Left ventricle myocardium inferior (tissue), 1 donor: ENCODE measurements around the gene ZSWIM3. TPM values are rescaled to one million over a fixed set of nuclear protein-coding genes. Genes with fewer than 3 reads are reported as not detected.

Experiments
- DNase-seq: peaks from one replicate; pipeline ENCODE4 v3.0.0-alpha.2; 2020
- H3K27ac ChIP-seq: fragments of 200-600 bp; replicated peaks from 2 replicates; pipeline ENCODE4 v1.8.0; 2021
- H3K27me3 ChIP-seq: fragments of 200-600 bp; 2 replicates; pipeline ENCODE4 v1.8.0; 2021; ENCODE audit warnings: low read depth
- H3K36me3 ChIP-seq: fragments of 200-600 bp; 2 replicates; pipeline ENCODE4 v1.8.0; 2021
- H3K4me1 ChIP-seq: fragments of 200-600 bp; 2 replicates; pipeline ENCODE4 v1.8.0; 2021
- H3K4me3 ChIP-seq: fragments of 200-600 bp; 2 replicates; pipeline ENCODE4 v1.8.0; 2021; ENCODE audit warnings: mild to moderate bottlenecking, moderate library complexity
- H3K9me3 ChIP-seq: fragments of 200-600 bp; replicated peaks from 2 replicates; pipeline ENCODE4 v1.8.0; 2021
- intact Hi-C: fragments of 100-400 bp; cut with micrococcal nuclease; formaldehyde crosslinking; loops from one replicate; pipeline ENCODE4 v1.11.0; 2022
- long read RNA-seq: library from polyadenylated mRNA; unstranded; transcript quantifications from one replicate; pipeline ENCODE4 v2.0.0, GENCODE V29; 2021
- total RNA-seq: library from RNA; stranded (reverse); fragmentation: NEBNext Ultra II Directional; extraction: Animal tissue kit (Norgen Biotek cat#: 25700); gene quantifications from one replicate; pipeline ENCODE4 v1.2.1, GENCODE V29; 2021
- TF ChIP-seq, protein P1 (sequence below): fragments of 200-600 bp; IDR thresholded peaks from 2 replicates; pipeline ENCODE4 v1.8.0; 2021; ENCODE audit warnings: antibody characterized with exemption, mild to moderate bottlenecking, borderline replicate concordance
- donor health status: DM: no; HTN: yes; CAD: no; lungs with severe emphysema.

ZSWIM3 gene
- 2.0 TPM for total RNA-seq
- long read RNA-seq, partial matches to known transcripts = 0 of 3 reads
- long read RNA-seq, other reads (novel, unspliced or antisense) = 0 of 3 reads

DNA sequence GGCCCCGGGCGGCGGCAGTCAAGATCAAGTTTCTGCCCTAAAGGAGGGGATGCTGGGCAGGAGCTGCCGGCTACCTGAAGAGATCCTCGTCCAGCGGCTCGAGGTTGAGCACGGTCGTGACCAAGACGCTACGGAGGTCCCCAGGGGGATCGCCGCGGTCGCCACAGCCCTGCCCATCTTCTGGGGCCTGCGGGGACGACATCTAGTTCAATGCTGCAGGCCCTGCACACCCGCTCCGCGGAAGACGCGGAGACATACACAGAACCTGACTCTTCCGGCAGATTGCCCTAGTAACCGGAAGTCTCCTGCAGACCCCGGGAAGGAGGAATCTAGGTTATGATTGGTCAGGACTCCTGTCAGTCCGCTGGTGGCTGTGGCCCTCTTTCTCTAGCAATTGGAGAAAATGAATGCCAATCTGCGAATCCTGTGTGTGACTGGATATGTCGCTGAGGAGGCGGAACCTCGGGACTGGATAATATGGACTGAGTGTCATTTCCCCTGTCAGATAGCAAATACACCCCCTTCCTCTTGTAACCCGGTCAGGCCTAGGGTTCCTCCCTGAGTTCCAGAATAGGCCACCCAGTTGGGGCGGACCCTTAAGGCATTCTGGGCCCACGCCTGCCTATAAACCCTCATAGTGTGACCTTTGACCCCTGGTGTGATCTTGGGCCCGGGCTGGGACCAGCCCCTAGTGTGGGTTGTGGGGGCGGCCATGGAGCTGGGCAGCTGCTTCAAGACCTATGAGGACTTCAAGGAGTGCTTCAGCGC, at the start of gene ZSWIM3, which contains the start of gene ACOT8:
ZSWIM3 (plus strand) TSS at position 501 of the 768 bp plus-strand sequence; CDS start at position 713, 212 bp downstream.
ACOT8 (minus strand) TSS at position 279 of the 768 bp plus-strand sequence; CDS start at position 202, 77 bp downstream.
- peak within 1 kb of the TSS; percentile 92 for H3K27ac ChIP-seq
- intact Hi-C loops = no loop called here
- H3K4me1 ChIP-seq = peaks cover 44% of the 10 kb centered on the region
- no peaks in the 10 kb centered on the region for H3K27me3 ChIP-seq
- H3K4me3 ChIP-seq = peak within 1 kb of the TSS; percentile 98
- H3K9me3 ChIP-seq = no peaks in the 10 kb centered on the region
- TF ChIP-seq, protein P1, sequence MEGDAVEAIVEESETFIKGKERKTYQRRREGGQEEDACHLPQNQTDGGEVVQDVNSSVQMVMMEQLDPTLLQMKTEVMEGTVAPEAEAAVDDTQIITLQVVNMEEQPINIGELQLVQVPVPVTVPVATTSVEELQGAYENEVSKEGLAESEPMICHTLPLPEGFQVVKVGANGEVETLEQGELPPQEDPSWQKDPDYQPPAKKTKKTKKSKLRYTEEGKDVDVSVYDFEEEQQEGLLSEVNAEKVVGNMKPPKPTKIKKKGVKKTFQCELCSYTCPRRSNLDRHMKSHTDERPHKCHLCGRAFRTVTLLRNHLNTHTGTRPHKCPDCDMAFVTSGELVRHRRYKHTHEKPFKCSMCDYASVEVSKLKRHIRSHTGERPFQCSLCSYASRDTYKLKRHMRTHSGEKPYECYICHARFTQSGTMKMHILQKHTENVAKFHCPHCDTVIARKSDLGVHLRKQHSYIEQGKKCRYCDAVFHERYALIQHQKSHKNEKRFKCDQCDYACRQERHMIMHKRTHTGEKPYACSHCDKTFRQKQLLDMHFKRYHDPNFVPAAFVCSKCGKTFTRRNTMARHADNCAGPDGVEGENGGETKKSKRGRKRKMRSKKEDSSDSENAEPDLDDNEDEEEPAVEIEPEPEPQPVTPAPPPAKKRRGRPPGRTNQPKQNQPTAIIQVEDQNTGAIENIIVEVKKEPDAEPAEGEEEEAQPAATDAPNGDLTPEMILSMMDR = no peak
- H3K36me3 ChIP-seq = peaks cover 20% of the 10 kb centered on the region
- DNase-seq = peak; percentile 90

DNA sequence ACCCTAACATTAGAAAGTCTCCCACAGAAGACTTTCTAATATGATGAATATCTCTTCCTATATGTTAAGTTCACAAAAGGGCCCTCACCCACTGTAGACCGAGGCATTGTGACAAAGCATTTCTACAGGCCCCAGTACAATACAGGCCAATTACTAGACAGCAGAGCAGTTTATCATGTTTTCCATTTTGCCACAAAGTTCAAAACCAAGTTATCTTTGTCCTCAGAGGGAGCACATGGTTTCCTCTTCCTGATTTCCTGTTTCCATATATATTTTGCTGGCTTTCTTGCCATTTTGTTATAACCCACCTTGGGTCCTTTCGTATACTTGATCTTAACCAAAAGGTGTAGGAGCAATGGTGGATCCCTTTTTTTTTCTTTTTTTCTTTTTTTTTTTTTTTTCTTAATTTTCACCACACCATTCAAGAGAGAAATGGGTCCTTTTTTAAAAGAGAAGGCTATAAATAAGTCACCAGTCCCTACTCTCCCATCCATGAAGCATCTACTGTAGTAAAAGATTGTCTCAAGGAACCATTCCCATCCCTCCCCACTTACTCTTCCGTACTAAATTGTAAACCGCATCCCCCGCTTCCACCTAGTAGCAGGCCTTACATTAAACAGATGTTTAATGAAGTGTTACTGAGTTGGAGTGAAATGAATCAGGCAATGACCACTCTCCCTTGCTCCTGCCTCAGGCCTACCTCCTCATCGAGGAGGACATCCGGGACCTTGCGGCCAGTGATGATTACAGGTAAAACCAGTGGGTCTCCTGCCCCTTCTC, 47.0 kb upstream of the ZSWIM3 start:
- intact Hi-C loops = no loop called here
- TF ChIP-seq, protein P1 = no peak
- no peaks in the 10 kb centered on the region for H3K9me3 ChIP-seq

DNA sequence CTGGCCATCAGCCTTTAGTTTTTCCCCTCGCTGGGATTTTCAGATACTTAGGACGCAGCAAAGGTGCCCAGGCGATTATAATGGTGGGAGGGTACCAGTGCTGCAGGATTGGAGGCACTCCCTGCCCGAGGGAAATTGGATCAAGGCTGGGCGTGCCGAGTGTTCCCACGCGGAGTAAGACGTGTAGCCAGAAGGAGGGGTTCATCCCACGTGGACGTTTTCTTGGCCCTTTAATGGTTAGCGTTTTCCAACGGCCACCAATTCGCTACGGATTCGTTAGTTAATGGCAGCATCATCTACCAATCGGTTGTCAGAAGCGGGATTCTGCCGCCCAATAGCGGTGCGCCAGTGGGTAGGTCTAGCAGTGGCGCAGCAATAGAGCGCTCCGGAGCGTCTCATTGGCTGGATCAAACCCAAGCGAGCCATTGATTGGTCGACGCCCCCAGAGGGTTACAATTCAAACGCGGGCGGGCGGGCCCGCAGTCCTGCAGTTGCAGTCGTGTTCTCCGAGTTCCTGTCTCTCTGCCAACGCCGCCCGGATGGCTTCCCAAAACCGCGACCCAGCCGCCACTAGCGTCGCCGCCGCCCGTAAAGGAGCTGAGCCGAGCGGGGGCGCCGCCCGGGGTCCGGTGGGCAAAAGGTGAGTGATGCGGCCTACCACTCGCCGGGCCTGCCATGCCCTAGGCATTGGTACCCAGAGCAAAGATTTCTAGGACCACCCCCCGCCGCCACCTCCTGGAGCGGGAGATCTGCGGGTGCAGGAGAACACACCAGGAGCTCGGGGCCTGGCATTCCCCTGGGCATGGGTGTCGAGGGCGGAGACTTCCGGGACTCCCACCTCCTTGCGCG, 45.0 kb upstream of the ZSWIM3 start, which contains the start of gene UBE2C:
UBE2C (plus strand) TSS at position 488 of the 849 bp plus-strand sequence; CDS start at position 540, 52 bp downstream.
- no peaks in the 10 kb centered on the region for H3K9me3 ChIP-seq
- TF ChIP-seq, protein P1 = no peak
- peaks cover 15% of the 10 kb centered on the region for H3K4me1 ChIP-seq
- H3K4me3 ChIP-seq = peak within 1 kb of the TSS; percentile 71
- H3K27ac ChIP-seq = peak within 1 kb of the TSS; percentile 61
- H3K27me3 ChIP-seq = no peaks in the 10 kb centered on the region
- intact Hi-C loops = no loop called here
- DNase-seq = peak; percentile 96
- H3K36me3 ChIP-seq = peaks cover 41% of the 10 kb centered on the region

More for the DNA sequence above, 47.0 kb upstream of the ZSWIM3 start:
- Histone ChIP-seq H3K27ac (no peak overlapping the region), H3K27me3 (no peaks in the 10 kb centered on the region), H3K36me3 (peaks cover 61% of the 10 kb centered on the region), H3K4me3 (no peak overlapping the region), H3K4me1 (peaks cover 15% of the 10 kb centered on the region)
- DNase-seq = no peak

DNA sequence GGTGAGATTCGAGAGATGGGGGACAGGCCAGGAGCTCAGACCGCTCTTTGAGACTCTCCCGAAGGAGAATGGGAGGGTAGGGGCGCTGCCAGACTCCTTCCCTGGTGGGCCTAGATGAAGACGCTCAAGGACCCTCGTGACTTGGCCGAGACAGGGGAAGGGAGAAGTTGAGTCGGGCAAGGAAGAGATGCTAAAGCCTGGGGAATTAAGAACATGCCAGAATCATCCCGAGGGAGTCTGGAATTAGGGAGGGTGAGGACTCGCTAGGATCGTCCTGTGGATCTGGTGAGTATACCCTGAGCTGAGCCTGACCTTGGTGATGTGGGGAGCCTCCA, 44.4 kb upstream of the ZSWIM3 start:
- intact Hi-C loops = no loop called here
- Histone ChIP-seq H3K9me3 (no peaks in the 10 kb centered on the region), H3K36me3 (peaks cover 35% of the 10 kb centered on the region), H3K4me3 (peak overlapping the region; percentile 71), H3K27ac (no peak overlapping the region), H3K27me3 (no peaks in the 10 kb centered on the region), H3K4me1 (peaks cover 15% of the 10 kb centered on the region)
- TF ChIP-seq, protein P1 = no peak
- no peak for DNase-seq

DNA sequence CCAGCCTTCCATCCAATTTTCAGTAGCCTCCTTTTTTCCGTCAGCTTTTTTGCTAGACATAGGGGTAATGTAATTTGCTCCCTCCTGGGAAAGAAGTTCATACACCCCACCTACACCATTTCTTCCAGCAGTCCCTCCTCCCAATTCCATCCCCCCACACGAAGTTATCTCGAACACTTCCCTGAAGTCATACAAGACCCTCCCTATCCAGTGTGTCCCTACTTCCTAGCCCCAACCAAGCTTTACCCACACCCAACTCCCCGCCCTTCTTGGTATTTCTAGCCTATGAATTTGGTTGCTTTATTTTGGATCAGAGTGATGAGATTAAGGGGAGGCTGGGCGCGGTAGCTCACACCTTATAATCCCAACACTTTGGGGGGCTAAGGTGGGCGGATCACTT, 43.9 kb upstream of the ZSWIM3 start:
- H3K27ac ChIP-seq = no peak overlapping the region
- H3K27me3 ChIP-seq = no peaks in the 10 kb centered on the region
- no peak for DNase-seq
- TF ChIP-seq, protein P1 = no peak
- no peak overlapping the region for H3K4me3 ChIP-seq
- intact Hi-C loops = no loop called here
- no peaks in the 10 kb centered on the region for H3K9me3 ChIP-seq
- H3K4me1 ChIP-seq = peaks cover 15% of the 10 kb centered on the region
- peaks cover 30% of the 10 kb centered on the region for H3K36me3 ChIP-seq
